ENCODE data around the gene RAB31. TPM values are rescaled to one million over a fixed set of nuclear protein-coding genes. Genes with fewer than 3 reads are reported as not detected.

The RAB31 gene
- total RNA-seq, 2 donors from 2014 or later: 4.3 to 8.0 TPM

- Histone ChIP-seq H3K36me3 (replicated peaks in 1 of 2; ENCODE audit: insufficient read depth in 1 of 2, low read depth in 2 of 2) (no peaks in the 10 kb centered on the region), H3K4me1 (no peaks in the 10 kb centered on the region), H3K27ac (no peak overlapping the region), H3K27me3 (no peaks in the 10 kb centered on the region), H3K4me3 (no peak overlapping the region), H3K9me3 (no peaks in the 10 kb centered on the region)
- ATAC-seq (no peak), DNase-seq (no peak)
- intact Hi-C loops (cut with DNase I): no loop called here
- no peak for TF ChIP-seq POLR2A (IDR thresholded peaks at IDR 0.05)
- TF ChIP-seq, protein P1, sequence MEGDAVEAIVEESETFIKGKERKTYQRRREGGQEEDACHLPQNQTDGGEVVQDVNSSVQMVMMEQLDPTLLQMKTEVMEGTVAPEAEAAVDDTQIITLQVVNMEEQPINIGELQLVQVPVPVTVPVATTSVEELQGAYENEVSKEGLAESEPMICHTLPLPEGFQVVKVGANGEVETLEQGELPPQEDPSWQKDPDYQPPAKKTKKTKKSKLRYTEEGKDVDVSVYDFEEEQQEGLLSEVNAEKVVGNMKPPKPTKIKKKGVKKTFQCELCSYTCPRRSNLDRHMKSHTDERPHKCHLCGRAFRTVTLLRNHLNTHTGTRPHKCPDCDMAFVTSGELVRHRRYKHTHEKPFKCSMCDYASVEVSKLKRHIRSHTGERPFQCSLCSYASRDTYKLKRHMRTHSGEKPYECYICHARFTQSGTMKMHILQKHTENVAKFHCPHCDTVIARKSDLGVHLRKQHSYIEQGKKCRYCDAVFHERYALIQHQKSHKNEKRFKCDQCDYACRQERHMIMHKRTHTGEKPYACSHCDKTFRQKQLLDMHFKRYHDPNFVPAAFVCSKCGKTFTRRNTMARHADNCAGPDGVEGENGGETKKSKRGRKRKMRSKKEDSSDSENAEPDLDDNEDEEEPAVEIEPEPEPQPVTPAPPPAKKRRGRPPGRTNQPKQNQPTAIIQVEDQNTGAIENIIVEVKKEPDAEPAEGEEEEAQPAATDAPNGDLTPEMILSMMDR (IDR thresholded peaks at IDR 0.05): no peak
- WGBS, 2 donors: 76 to 89% methylated on average over 5 to 12 of the region's 12 CpGs
Measured at GRCh38 chr18:9831723-9832199, 123.7 kb downstream of the RAB31 start.

DNA sequence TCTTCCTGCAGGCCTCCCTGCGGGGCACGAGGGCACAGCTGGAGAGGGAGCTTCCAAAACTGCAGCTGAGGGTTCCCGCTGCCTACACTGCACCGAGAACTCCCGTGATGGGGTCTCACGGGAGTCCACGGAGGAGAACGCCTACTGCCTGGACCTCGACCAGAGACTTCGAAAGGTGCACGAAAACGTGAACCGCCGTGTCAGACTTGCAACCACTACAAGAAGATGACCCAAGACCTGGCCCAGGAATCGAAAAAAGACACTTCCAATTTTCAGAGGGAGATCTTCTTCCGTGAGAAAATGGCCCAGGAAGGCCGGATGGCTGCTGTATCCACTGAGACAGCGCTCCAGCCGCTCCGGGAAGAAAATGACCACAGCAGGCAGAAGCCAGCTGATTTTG lies 124.8 kb downstream of the RAB31 start:
- TF ChIP-seq, protein P1 (IDR thresholded peaks at IDR 0.05): no peak
- no peak for TF ChIP-seq POLR2A (IDR thresholded peaks at IDR 0.05)
- Histone ChIP-seq H3K4me1 (no peaks in the 10 kb centered on the region), H3K4me3 (no peak overlapping the region), H3K27ac (no peak overlapping the region), H3K36me3 (replicated peaks in 1 of 2; ENCODE audit: insufficient read depth in 1 of 2, low read depth in 2 of 2) (no peaks in the 10 kb centered on the region), H3K9me3 (no peaks in the 10 kb centered on the region), H3K27me3 (no peaks in the 10 kb centered on the region)
- 86 to 91% methylated on average over 20 of the region's 20 CpGs for WGBS, 2 donors
- ATAC-seq: no peak
- no peak for DNase-seq
- intact Hi-C loops (cut with DNase I): no loop called here

DNA sequence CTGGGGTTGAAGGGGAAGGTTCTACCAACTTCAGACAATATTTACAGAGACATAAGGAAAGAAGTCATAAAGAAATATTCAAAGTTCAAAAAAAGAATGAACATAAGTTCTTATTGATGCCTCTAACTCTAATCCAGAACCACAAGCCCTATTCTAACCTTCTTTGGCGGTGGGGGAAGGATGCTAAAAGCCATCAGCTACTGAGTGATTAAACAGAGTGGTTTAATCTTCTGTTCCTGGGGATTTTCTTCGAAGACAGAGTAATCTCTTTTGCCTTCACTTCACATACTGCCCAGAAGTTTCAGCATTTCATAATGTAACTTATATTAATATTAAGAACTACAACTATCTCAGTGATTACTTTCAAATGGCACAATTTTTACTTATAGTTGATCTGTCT lies 126.5 kb downstream of the RAB31 start:
- Histone ChIP-seq H3K27ac (no peak overlapping the region), H3K4me1 (no peaks in the 10 kb centered on the region), H3K4me3 (no peak overlapping the region), H3K9me3 (no peaks in the 10 kb centered on the region), H3K27me3 (no peaks in the 10 kb centered on the region), H3K36me3 (replicated peaks in 1 of 2; ENCODE audit: insufficient read depth in 1 of 2, low read depth in 2 of 2) (no peaks in the 10 kb centered on the region)
- WGBS, 2 donors: 67 to 70% methylated on average over 2 of the region's 2 CpGs
- DNase-seq (no peak), ATAC-seq (no peak)
- intact Hi-C loops (cut with DNase I): no loop called here
- TF ChIP-seq, protein P1 (IDR thresholded peaks at IDR 0.05): no peak
- no peak for TF ChIP-seq POLR2A (IDR thresholded peaks at IDR 0.05)

- WGBS, 2 donors: 49 to 59% methylated on average over 11 of the region's 11 CpGs
- Histone ChIP-seq H3K4me1 (no peaks in the 10 kb centered on the region), H3K27me3 (no peaks in the 10 kb centered on the region), H3K36me3 (replicated peaks in 1 of 2; ENCODE audit: insufficient read depth in 1 of 2, low read depth in 2 of 2) (no peaks in the 10 kb centered on the region), H3K27ac (no peak overlapping the region), H3K4me3 (no peak overlapping the region), H3K9me3 (no peaks in the 10 kb centered on the region)
- TF ChIP-seq POLR2A (IDR thresholded peaks at IDR 0.05): no peak
- TF ChIP-seq, protein P1 (IDR thresholded peaks at IDR 0.05): no peak
- intact Hi-C loops (cut with DNase I): no loop called here
- DNase-seq (no peak), ATAC-seq (peak; percentile 24)
Measured at GRCh38 chr18:9835113-9835755, 127.1 kb downstream of the RAB31 start.

DNA sequence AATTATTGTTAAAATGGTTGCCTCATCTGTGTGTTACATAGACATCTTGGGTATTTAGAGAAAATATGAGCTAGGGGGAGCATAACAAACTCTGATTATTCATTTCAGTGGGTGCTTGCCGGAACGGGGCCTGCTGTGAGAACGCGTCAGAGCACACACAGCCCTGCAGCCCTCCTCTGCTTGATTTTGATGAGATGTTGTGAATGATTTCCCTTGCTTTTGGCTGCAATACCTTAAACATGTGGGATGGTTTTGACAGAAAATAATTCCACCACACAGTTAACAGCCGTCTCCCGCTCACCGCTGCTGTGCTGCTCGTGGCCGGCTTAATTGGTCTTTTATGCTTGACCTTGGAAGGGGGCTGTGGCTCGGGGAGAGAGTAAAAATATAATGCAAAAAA lies 127.7 kb downstream of the RAB31 start:
- Histone ChIP-seq H3K4me3 (no peak overlapping the region), H3K36me3 (replicated peaks in 1 of 2; ENCODE audit: insufficient read depth in 1 of 2, low read depth in 2 of 2) (no peaks in the 10 kb centered on the region), H3K27me3 (no peaks in the 10 kb centered on the region), H3K4me1 (no peaks in the 10 kb centered on the region), H3K9me3 (no peaks in the 10 kb centered on the region), H3K27ac (no peak overlapping the region)
- intact Hi-C loops (cut with DNase I): no loop called here
- DNase-seq (no peak), ATAC-seq (no peak)
- TF ChIP-seq POLR2A (IDR thresholded peaks at IDR 0.05): no peak
- TF ChIP-seq, protein P1 (IDR thresholded peaks at IDR 0.05): no peak
- 65 to 77% methylated on average over 10 of the region's 10 CpGs for WGBS, 2 donors
